Lower leg skin (tissue), 3 donors: ENCODE data around the gene SCMH1.

Source experiments
- POLR2A ChIP-seq, 2 donors: fragments of 450-650 bp; IDR thresholded peaks; one replicate each; pipeline ENCODE4 v1.6.1; 2016 to 2017; ENCODE audit warnings: antibody characterized with exemption in 2 of 2, mild to moderate bottlenecking in 1 of 2, moderate library complexity in 1 of 2
- TF ChIP-seq, protein P1 (sequence below), 3 donors: fragments of 450-650 bp; IDR thresholded peaks; one replicate each; pipeline ENCODE4 v1.5.1; 2016; ENCODE audit warnings: antibody characterized with exemption in 3 of 3, mild to moderate bottlenecking in 3 of 3, moderate library complexity in 2 of 3

GRCh38 chr1:41044187-41044586, 197.9 kb downstream of the SCMH1 start:
- no peak for TF ChIP-seq POLR2A (IDR thresholded peaks at IDR 0.05)
- TF ChIP-seq, protein P1, sequence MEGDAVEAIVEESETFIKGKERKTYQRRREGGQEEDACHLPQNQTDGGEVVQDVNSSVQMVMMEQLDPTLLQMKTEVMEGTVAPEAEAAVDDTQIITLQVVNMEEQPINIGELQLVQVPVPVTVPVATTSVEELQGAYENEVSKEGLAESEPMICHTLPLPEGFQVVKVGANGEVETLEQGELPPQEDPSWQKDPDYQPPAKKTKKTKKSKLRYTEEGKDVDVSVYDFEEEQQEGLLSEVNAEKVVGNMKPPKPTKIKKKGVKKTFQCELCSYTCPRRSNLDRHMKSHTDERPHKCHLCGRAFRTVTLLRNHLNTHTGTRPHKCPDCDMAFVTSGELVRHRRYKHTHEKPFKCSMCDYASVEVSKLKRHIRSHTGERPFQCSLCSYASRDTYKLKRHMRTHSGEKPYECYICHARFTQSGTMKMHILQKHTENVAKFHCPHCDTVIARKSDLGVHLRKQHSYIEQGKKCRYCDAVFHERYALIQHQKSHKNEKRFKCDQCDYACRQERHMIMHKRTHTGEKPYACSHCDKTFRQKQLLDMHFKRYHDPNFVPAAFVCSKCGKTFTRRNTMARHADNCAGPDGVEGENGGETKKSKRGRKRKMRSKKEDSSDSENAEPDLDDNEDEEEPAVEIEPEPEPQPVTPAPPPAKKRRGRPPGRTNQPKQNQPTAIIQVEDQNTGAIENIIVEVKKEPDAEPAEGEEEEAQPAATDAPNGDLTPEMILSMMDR (IDR thresholded peaks at IDR 0.05) = no peak
